Measurements from ENCODE around the gene PRICKLE3. TPM values are rescaled to one million over a fixed set of nuclear protein-coding genes. Genes with fewer than 3 reads are reported as not detected.

The PRICKLE3 gene
- total RNA-seq, 1 donor from 2014 or later: 11.3 TPM

GRCh38 chrX:49208399-49208798 lies 22.2 kb upstream of the PRICKLE3 start:
- Mint-ChIP-seq H3K4me1 (ENCODE audit: unreplicated experiment) (no peaks in the 10 kb centered on the region), H3K9me3 (ENCODE audit: unreplicated experiment) (no peaks in the 10 kb centered on the region), H3K4me3 (ENCODE audit: unreplicated experiment) (no peak overlapping the region), H3K27me3 (ENCODE audit: unreplicated experiment) (peaks cover 6% of the 10 kb centered on the region), H3K27ac (ENCODE audit: unreplicated experiment) (no peak overlapping the region), H3K36me3 (ENCODE audit: low read depth, unreplicated experiment) (no peaks in the 10 kb centered on the region)
- no peak for TF ChIP-seq CTCF (IDR thresholded peaks at IDR 0.05; ENCODE audit: unreplicated experiment)
- DNase-seq (ENCODE audit: low spot score): no peak

GRCh38 chrX:49206543-49206942 lies 20.4 kb upstream of the PRICKLE3 start:
- Mint-ChIP-seq H3K36me3 (ENCODE audit: low read depth, unreplicated experiment) (no peaks in the 10 kb centered on the region), H3K4me3 (ENCODE audit: unreplicated experiment) (no peak overlapping the region), H3K27ac (ENCODE audit: unreplicated experiment) (no peak overlapping the region), H3K27me3 (ENCODE audit: unreplicated experiment) (peaks cover 2% of the 10 kb centered on the region), H3K9me3 (ENCODE audit: unreplicated experiment) (no peaks in the 10 kb centered on the region), H3K4me1 (ENCODE audit: unreplicated experiment) (peaks cover 2% of the 10 kb centered on the region)
- DNase-seq (ENCODE audit: low spot score): no peak
- no peak for TF ChIP-seq CTCF (IDR thresholded peaks at IDR 0.05; ENCODE audit: unreplicated experiment)

- no peak overlapping the region for H3K27ac Mint-ChIP-seq (ENCODE audit: unreplicated experiment)
- no peaks in the 10 kb centered on the region for H3K36me3 Mint-ChIP-seq (ENCODE audit: low read depth, unreplicated experiment)
- DNase-seq (ENCODE audit: low spot score): no peak
- H3K27me3 Mint-ChIP-seq (ENCODE audit: unreplicated experiment): peaks cover 2% of the 10 kb centered on the region
- no peak overlapping the region for H3K4me3 Mint-ChIP-seq (ENCODE audit: unreplicated experiment)
- H3K9me3 Mint-ChIP-seq (ENCODE audit: unreplicated experiment): no peaks in the 10 kb centered on the region
- peaks cover 5% of the 10 kb centered on the region for H3K4me1 Mint-ChIP-seq (ENCODE audit: unreplicated experiment)
- TF ChIP-seq CTCF (IDR thresholded peaks at IDR 0.05; ENCODE audit: unreplicated experiment): no peak
These were observed 19.3 kb upstream of the PRICKLE3 start for GRCh38 chrX:49205443-49205842.

- Mint-ChIP-seq H3K27ac (ENCODE audit: unreplicated experiment) (no peak overlapping the region), H3K9me3 (ENCODE audit: unreplicated experiment) (no peaks in the 10 kb centered on the region), H3K4me3 (ENCODE audit: unreplicated experiment) (no peak overlapping the region), H3K4me1 (ENCODE audit: unreplicated experiment) (peaks cover 5% of the 10 kb centered on the region), H3K27me3 (ENCODE audit: unreplicated experiment) (peaks cover 2% of the 10 kb centered on the region), H3K36me3 (ENCODE audit: low read depth, unreplicated experiment) (no peaks in the 10 kb centered on the region)
- no peak for DNase-seq (ENCODE audit: low spot score)
- no peak for TF ChIP-seq CTCF (IDR thresholded peaks at IDR 0.05; ENCODE audit: unreplicated experiment)
These were observed 18.5 kb upstream of the PRICKLE3 start for GRCh38 chrX:49204709-49205108.

GRCh38 chrX:49204017-49204416 lies 17.8 kb upstream of the PRICKLE3 start:
- Mint-ChIP-seq H3K27ac (ENCODE audit: unreplicated experiment) (no peak overlapping the region), H3K4me3 (ENCODE audit: unreplicated experiment) (no peak overlapping the region), H3K4me1 (ENCODE audit: unreplicated experiment) (peaks cover 5% of the 10 kb centered on the region), H3K27me3 (ENCODE audit: unreplicated experiment) (peaks cover 2% of the 10 kb centered on the region), H3K36me3 (ENCODE audit: low read depth, unreplicated experiment) (no peaks in the 10 kb centered on the region), H3K9me3 (ENCODE audit: unreplicated experiment) (no peaks in the 10 kb centered on the region)
- no peak for DNase-seq (ENCODE audit: low spot score)
- no peak for TF ChIP-seq CTCF (IDR thresholded peaks at IDR 0.05; ENCODE audit: unreplicated experiment)

Data from endothelial cell (in vitro differentiated cells).